DOHH2 (cell line): Measurements from ENCODE around the gene MXRA7.

Experiments
- CTCF ChIP-seq: fragments of 200-600 bp; sonication (generic); IDR thresholded peaks from one replicate; pipeline ENCODE4 v1.5.1; 2014; ENCODE audit warnings: antibody characterized with exemption, mild to moderate bottlenecking, low read depth, low read length; ENCODE audit not compliant: poor library complexity, severe bottlenecking
- EZH2phosphoT487 ChIP-seq: fragments of 200-600 bp; sonication (generic); IDR thresholded peaks from 2 replicates; pipeline ENCODE4 v1.6.1; 2017; ENCODE audit warnings: borderline replicate concordance, mild to moderate bottlenecking, antibody characterized with exemption, low read length, moderate library complexity, mixed read lengths

- TF ChIP-seq CTCF (no peak), EZH2phosphoT487 (no peak)
Measured at GRCh38 chr17:76758570-76758969, 47.8 kb upstream of the MXRA7 start.
